ENCODE data around the gene BHLHE23.

DNA sequence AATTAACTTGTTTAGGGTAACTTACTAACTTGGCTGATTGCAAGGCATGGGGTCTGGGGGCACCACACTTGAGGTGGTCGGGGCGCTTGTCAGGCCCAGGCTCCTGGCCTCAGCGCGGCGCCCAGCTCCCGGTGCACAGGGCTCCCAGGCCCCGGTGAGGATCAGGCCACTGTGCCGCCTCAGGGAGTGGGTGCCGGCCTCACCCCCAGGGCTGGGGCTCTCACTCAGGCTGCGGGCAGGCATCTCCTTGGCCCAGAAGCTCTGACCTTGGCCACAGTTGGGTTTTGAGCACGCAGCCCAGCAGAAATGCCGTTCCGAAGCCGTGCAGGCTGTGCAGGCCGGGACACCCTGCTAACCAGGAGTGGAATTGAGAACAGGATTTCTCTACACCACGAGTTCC, 37.8 kb upstream of the BHLHE23 start:
- TF ChIP-seq, protein P1, sequence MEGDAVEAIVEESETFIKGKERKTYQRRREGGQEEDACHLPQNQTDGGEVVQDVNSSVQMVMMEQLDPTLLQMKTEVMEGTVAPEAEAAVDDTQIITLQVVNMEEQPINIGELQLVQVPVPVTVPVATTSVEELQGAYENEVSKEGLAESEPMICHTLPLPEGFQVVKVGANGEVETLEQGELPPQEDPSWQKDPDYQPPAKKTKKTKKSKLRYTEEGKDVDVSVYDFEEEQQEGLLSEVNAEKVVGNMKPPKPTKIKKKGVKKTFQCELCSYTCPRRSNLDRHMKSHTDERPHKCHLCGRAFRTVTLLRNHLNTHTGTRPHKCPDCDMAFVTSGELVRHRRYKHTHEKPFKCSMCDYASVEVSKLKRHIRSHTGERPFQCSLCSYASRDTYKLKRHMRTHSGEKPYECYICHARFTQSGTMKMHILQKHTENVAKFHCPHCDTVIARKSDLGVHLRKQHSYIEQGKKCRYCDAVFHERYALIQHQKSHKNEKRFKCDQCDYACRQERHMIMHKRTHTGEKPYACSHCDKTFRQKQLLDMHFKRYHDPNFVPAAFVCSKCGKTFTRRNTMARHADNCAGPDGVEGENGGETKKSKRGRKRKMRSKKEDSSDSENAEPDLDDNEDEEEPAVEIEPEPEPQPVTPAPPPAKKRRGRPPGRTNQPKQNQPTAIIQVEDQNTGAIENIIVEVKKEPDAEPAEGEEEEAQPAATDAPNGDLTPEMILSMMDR (conservative IDR thresholded peaks at IDR 0.05 in 1 of 2, IDR thresholded peaks at IDR 0.05 in 1 of 2; ENCODE audit: low read depth in 1 of 2, low read length in 2 of 2) = no peak
- no peak for TF ChIP-seq EZH2 (IDR thresholded peaks at IDR 0.05; ENCODE audit: low read length, missing control alignments)
